Activated CD4-positive, alpha-beta T cell treated with anti-CD3 and anti-CD28 coated beads for 48 hours (primary cell): ENCODE measurements around the gene ENTPD6.

ENCODE experiments used
- DNase-seq: peaks from one replicate; pipeline ENCODE4 v3.0.0-alpha.2; 2020

The ENTPD6 gene

GRCh38 chr20:25191051-25191450, 4.5 kb upstream of the ENTPD6 start:
- no peak for DNase-seq

- DNase-seq: no peak
Measured at GRCh38 chr20:25191689-25192088, 3.8 kb upstream of the ENTPD6 start.

GRCh38 chr20:25193843-25194242, 1.7 kb upstream of the ENTPD6 start:
- DNase-seq: no peak

- no peak for DNase-seq
Measured at GRCh38 chr20:25194333-25194972, 1.1 kb upstream of the ENTPD6 start.

GRCh38 chr20:25195962-25196785, 662 bp downstream of the ENTPD6 start:
- peak; percentile 46 for DNase-seq

GRCh38 chr20:25196786-25197120, 1.2 kb downstream of the ENTPD6 start:
- peak; percentile 23 for DNase-seq

- peak; percentile 23 for DNase-seq
Measured at GRCh38 chr20:25197183-25197869, 1.8 kb downstream of the ENTPD6 start.

- no peak for DNase-seq
Measured at GRCh38 chr20:25197870-25198190, 2.3 kb downstream of the ENTPD6 start.

GRCh38 chr20:25198663-25199383, 3.3 kb downstream of the ENTPD6 start:
- DNase-seq: no peak

GRCh38 chr20:25199473-25200260, 4.2 kb downstream of the ENTPD6 start:
- DNase-seq: no peak

- no peak for DNase-seq
Measured at GRCh38 chr20:25203089-25203488, 7.6 kb downstream of the ENTPD6 start.

- no peak for DNase-seq
Measured at GRCh38 chr20:25203871-25204320, 8.4 kb downstream of the ENTPD6 start.

GRCh38 chr20:25204550-25205276, 9.2 kb downstream of the ENTPD6 start:
- DNase-seq: no peak

GRCh38 chr20:25205277-25206062, 10.0 kb downstream of the ENTPD6 start:
- no peak for DNase-seq

GRCh38 chr20:25206063-25206403, 10.5 kb downstream of the ENTPD6 start:
- no peak for DNase-seq

- DNase-seq: no peak
Measured at GRCh38 chr20:25206548-25206947, 11.0 kb downstream of the ENTPD6 start.

- DNase-seq: no peak
Measured at GRCh38 chr20:25207149-25207959, 11.8 kb downstream of the ENTPD6 start.

GRCh38 chr20:25207960-25208534, 12.5 kb downstream of the ENTPD6 start:
- DNase-seq: no peak

- DNase-seq: no peak
Measured at GRCh38 chr20:25209400-25209799, 13.9 kb downstream of the ENTPD6 start.

- no peak for DNase-seq
Measured at GRCh38 chr20:25209911-25210310, 14.4 kb downstream of the ENTPD6 start.
